NCI-H1092 treated with DMSO at 0.1 percent for 48 hours (cell line): ENCODE data around the gene ACVR2B.
"Not testable (repeated sequence)": the region's sequence is repeated elsewhere in the genome, so short reads cannot be mapped to it uniquely, and the experiment has no call there.

ENCODE experiments used
- DNase-seq: peaks from one replicate; lab custom pipeline; 2025; lab: John Stamatoyannopoulos, UW

ACVR2B gene

GRCh38 chr3:38453075-38453912 is at the start of gene ACVR2B:
TSS of gene ACVR2B (plus strand) at chr3:38453890. CDS start at chr3:38454323, 433 bp downstream.
- peak; percentile 68 for DNase-seq

- DNase-seq = no peak
Measured at GRCh38 chr3:38404286-38404685, 49.4 kb upstream of the ACVR2B start.

- no peak for DNase-seq
Measured at GRCh38 chr3:38411591-38411990, 42.1 kb upstream of the ACVR2B start.

GRCh38 chr3:38420758-38421157 is 32.9 kb upstream of the ACVR2B start:
- not testable (repeated sequence) for DNase-seq

- DNase-seq = no peak
Measured at GRCh38 chr3:38421679-38422336, 31.9 kb upstream of the ACVR2B start.

DNA sequence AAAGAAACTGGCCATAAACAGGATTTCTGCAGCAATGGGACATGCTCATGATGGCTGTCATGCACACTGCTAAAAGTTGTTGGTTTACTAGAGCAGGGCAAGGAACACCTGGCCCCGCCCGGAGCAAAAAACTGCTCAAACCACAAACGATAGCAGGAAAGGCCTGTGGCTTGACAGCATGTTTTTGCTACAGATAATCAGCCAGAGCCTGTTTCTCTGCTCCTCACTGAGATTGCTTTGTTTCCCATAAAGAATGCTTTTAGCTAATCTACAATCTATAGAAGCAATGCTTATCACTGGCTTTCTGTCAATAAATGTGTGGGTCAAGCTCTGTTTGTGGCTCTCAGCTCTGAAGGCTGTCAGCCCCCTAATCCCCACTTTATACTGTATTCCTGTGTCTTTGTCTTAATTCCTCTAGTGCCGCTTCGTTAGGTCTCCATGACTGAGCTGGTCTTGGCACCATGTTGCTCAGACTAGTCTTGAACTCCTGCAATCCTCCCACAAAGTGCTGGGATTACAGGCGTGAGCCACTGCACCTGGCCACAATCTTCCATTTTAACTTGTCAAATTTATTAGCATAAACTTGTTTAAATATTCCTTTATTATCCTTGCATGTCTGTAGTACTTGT is 26.8 kb upstream of the ACVR2B start:
- not testable (repeated sequence) for DNase-seq

- DNase-seq = not testable (repeated sequence)
Measured at GRCh38 chr3:38432871-38433658, 20.6 kb upstream of the ACVR2B start.

GRCh38 chr3:38433661-38434060 is 20.0 kb upstream of the ACVR2B start:
- DNase-seq = not testable (repeated sequence)

DNA sequence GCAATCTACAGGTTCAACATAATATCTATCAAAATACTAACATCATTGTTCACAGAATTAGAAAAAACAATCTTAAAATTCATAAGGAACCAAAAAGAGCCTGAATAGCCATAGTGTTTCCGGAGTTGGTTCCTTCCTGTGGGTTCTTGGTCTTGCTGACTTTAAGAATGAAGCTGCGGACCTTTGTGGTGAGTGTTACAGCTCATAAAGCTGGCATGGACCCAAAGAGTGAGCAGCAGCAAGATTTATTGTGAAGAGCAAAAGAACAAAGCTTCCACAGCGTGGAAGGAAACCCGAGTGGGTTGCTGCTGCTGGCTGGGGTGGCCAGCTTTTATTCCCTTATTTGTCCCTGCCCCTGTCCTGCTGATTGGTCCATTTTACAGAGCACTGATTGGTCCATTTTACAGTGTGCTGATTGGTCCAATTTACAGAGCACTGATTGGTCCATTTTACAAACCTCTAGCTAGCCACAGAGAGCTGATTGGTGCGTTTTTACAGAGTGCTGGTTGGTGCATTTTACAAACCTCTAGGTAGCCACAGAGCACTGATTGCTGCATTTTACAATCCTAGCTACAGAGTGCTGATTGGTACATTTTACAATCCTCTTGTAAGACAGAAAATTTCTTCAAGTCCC is 15.1 kb upstream of the ACVR2B start:
- DNase-seq = not testable (repeated sequence)

DNA sequence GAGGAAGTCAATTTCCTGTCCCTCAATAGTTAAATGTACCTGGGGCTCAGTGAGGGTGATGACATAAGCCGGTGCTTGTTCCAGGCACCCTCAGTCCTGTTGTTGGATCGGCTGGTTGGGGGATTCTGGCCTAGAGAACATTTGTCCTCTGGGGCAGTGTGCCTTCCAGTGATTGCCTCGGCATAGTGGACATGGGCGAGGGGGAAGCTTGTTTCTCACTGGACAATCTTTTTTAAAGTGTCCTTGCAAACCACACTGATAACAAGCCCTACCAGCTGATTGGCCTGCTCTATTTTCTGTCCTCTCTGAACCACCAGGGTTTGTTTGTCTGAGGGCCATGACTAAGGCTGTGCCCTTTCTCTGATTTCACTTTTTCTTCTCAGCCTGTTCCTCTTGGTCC is 10.5 kb upstream of the ACVR2B start:
- not testable (repeated sequence) for DNase-seq

DNA sequence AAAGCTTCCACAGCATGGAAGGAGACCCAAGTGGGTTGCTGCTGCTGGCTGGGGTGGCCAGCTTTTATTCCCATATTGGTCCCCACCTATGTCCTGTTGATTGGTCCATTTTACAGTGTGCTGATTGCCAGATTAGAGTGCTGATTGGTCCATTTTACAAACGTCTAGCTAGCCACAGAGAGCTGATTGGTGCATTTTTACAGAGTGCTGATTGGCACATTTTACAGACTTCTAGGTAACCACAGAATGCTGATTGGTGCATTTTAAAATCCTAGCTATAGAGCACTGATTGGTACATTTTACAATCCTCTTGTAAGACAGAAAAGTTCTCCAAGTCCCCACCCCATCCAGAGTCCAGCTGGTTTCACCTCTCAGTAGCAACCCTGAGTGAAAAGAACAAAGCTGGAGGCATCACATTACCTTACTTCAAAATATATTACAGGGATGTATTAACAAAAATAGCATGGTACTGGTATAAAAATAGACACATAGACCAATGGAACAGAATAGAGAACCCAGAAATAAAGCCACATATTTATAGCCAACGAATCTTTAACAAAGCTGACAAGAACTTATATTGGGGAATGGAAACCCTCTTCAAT is 7.5 kb upstream of the ACVR2B start:
- no peak for DNase-seq

- DNase-seq = no peak
Measured at GRCh38 chr3:38446812-38447211, 6.9 kb upstream of the ACVR2B start.

DNA sequence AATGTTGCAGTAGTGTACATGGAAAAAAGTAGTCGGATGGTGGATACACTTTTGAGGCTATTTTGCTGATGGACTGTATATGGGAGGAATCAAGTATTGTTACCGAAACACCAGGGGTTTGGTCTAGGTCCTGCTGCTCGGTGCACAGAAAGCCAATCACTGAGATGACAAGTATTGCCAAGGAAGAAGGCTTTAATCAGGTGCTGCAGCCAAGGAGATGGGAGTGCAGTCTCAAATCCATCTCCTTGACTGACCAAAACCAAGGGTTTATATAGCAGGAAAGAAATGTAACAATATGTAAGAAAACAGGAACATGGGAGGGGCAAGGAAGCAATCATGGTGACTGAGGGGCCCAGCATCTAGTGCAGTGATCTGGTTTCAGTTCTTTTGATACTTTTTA is 2.8 kb upstream of the ACVR2B start:
- DNase-seq = no peak

GRCh38 chr3:38453913-38454177 is 155 bp downstream of the ACVR2B start:
- no peak for DNase-seq

DNA sequence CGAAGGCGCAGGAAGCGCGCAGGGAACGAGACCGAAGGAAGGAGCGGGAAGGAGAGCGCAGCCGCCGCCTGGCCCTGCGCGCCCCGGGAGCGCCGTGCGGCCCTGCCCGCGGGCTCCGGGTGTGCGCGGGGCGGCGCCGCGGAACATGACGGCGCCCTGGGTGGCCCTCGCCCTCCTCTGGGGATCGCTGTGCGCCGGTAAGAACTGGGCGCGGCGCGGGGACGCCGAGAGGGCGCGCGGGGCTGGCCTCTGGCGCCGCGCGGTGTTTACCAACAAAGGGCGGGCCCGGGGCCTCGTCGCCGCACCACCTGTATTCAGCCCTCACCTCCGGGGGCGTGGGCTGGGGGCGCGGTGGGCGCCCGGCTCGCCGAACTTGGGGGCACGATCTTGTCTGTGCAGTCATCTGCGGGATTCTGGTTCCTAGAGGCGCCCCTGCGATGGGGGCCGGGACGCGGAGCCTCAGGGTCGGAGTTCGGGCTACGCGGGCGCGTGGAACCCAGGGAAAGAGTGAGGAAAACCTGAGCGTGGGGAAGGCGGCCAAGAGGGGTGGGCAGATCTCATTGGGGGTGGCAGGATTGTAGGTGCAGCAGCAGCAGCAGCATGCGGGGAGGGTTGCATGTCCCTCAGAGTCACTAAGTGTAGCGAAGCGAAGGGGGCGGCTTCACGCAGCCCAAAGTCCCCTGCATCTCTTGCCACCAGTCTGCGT is 641 bp downstream of the ACVR2B start:
- DNase-seq = peak; percentile 29

- DNase-seq = peak; percentile 59
Measured at GRCh38 chr3:38454884-38455638, 1.4 kb downstream of the ACVR2B start.

- no peak for DNase-seq
Measured at GRCh38 chr3:38455639-38456430, 2.1 kb downstream of the ACVR2B start.

DNA sequence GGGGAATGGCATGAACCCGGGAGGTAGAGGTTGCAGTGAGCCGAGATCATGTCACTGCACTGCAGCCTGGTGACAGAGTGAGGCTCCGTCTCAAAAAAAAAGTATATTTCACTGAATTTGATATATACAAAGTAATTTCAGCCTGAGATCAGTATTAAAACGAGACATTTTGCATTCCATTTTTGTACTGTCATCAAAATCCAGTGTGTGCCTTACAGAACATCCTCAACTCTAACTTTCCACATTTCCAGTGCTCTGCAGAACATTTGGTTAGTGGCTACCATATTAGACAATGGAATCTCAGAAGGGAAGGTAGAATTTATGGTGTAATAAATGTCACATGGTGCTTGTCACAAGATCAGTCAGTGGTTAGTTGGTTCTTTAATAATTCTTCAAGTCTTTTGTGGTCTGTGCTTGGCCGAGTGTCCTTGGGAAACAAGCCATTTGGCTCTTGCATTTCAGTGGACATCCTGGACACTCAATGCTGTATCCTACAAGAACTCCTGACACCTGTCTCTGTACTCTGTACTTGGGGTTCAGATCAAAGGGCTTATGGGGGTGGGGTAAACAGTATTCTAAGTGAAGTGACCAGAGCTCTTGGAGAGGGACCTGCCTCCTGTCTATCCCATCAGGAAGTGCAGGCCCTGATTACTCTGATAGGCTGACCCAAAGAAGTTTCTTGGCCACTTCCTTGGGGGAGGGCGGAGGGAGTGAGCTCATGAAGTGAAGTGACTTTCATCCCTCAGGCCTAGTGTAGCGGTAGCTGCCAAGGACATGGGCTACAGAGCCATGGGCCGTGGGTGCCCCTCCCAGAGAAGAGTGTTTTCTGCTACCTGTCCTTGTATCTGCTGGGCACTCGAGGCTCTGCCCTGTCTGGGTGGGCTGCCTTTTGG is 3.7 kb downstream of the ACVR2B start:
- DNase-seq = no peak
